Natural killer cell (primary cell): ENCODE results near the gene DIP2C. TPM values are rescaled to one million over a fixed set of nuclear protein-coding genes. Genes with fewer than 3 reads are reported as not detected.

Source experiments
- ATAC-seq, 3 donors: fragments of 150-1000 bp in 2 of 3; fragments of 200-7000 bp in 1 of 3; cut with Tn5 transposase; 1 replicate in 1 of 3; 2 replicates in 2 of 3; pipeline ENCODE4 v1.10.0; 2021; ENCODE audit warnings: mild to moderate bottlenecking in 2 of 3, moderate library complexity in 2 of 3
- DNase-seq, 2 donors: peaks; one replicate each; pipeline versions ENCODE4 v3.0.0 to v3.0.0-alpha.2; 2013 to 2021; ENCODE audit warnings: mixed read lengths in 1 of 2
- H3K27ac ChIP-seq: one replicate; pipeline ENCODE4 v1.5.1; 2013; ENCODE audit warnings: mild to moderate bottlenecking, low read length
- H3K27me3 ChIP-seq: one replicate; pipeline ENCODE4 v1.6.1; 2013; ENCODE audit warnings: low read length; ENCODE audit not compliant: control insufficient read depth, insufficient read depth
- H3K36me3 ChIP-seq: one replicate; pipeline ENCODE4 v1.6.1; 2013; ENCODE audit warnings: low read length; ENCODE audit not compliant: control insufficient read depth, insufficient read depth
- H3K4me1 ChIP-seq: one replicate; pipeline ENCODE4 v1.6.1; 2013; ENCODE audit warnings: low read length; ENCODE audit not compliant: control insufficient read depth, insufficient read depth
- H3K4me3 ChIP-seq: one replicate; pipeline ENCODE4 v1.5.1; 2013; ENCODE audit warnings: low read length
- H3K9me3 ChIP-seq: one replicate; pipeline ENCODE4 v1.6.1; 2013; ENCODE audit warnings: low read length; ENCODE audit not compliant: control insufficient read depth, insufficient read depth
- H3K27ac Mint-ChIP-seq, 2 donors: one replicate each; pipeline ENCODE4 v1.8.0; 2022; ENCODE audit warnings: mild to moderate bottlenecking in 2 of 2, mixed read lengths in 2 of 2, moderate library complexity in 1 of 2
- H3K27me3 Mint-ChIP-seq, 2 donors: one replicate each; pipeline ENCODE4 v1.8.0; 2022; ENCODE audit warnings: low read depth in 2 of 2, mixed read lengths in 2 of 2
- H3K36me3 Mint-ChIP-seq: one replicate; pipeline ENCODE4 v1.8.0; 2022; ENCODE audit warnings: mixed read lengths
- H3K4me1 Mint-ChIP-seq, 2 donors: one replicate each; pipeline ENCODE4 v1.8.0; 2022; ENCODE audit warnings: mixed read lengths in 2 of 2
- H3K4me3 Mint-ChIP-seq: one replicate; pipeline ENCODE4 v1.8.0; 2022; ENCODE audit warnings: mild to moderate bottlenecking, moderate library complexity, mixed read lengths
- H3K9me3 Mint-ChIP-seq, 2 donors: one replicate each; pipeline ENCODE4 v1.8.0; 2022; ENCODE audit warnings: mixed read lengths in 2 of 2
- CTCF ChIP-seq: fragments of 200-600 bp; IDR thresholded peaks from one replicate; pipeline ENCODE4 v1.8.0; 2022; ENCODE audit warnings: antibody characterized with exemption
- WGBS: methylation state at CpG from one replicate; pipeline ENCODE4 v1.1.7; 2013; ENCODE audit warnings: missing lambda C conversion rate; ENCODE audit not compliant: insufficient coverage; 5-methylcytosine and 5-hydroxymethylcytosine counted together
- intact Hi-C: fragments of 100-400 bp; cut with micrococcal nuclease; formaldehyde crosslinking; loops from one replicate; pipeline ENCODE4 v1.14.2; 2022
- total RNA-seq, 4 donors: library from RNA; stranded (reverse); fragments of 120-200 nt in 1 of 4; gene quantifications; one replicate each; pipeline versions ENCODE4 v1.2.3 to v1.2.4, GENCODE V29; 2013 to 2022

Gene DIP2C
- total RNA-seq, 3 donors from 2014 or later (not counting 1 experiment from before 2014, with no cell fraction given), result 1.5 to 5.8 (median 3.8) TPM

GRCh38 chr10:423178-423577, 266.3 kb downstream of the DIP2C start:
- Histone ChIP-seq H3K36me3 (no peaks in the 10 kb centered on the region), H3K27me3 (no peaks in the 10 kb centered on the region), H3K27ac (no peak overlapping the region), H3K4me3 (no peak overlapping the region), H3K9me3 (no peaks in the 10 kb centered on the region), H3K4me1 (no peaks in the 10 kb centered on the region)
- 84% methylated on average over 7 of the region's 7 CpGs for WGBS
- no peaks in the 10 kb centered on the region for H3K4me1 Mint-ChIP-seq
- no peak overlapping the region for H3K4me3 Mint-ChIP-seq
- ATAC-seq (no peak), DNase-seq (no peak)
- intact Hi-C loops, result no loop called here
- H3K27me3 Mint-ChIP-seq, result peaks cover 4 to 18% of the 10 kb centered on the region in 2 donors
- no peaks in the 10 kb centered on the region for H3K36me3 Mint-ChIP-seq
- H3K27ac Mint-ChIP-seq, result no peak overlapping the region
- no peak for TF ChIP-seq CTCF
- no peaks in the 10 kb centered on the region for H3K9me3 Mint-ChIP-seq

- DNase-seq (no peak), ATAC-seq (no peak)
- 86% methylated on average over 14 of the region's 14 CpGs for WGBS
- H3K4me3 Mint-ChIP-seq, result no peak overlapping the region
- H3K36me3 ChIP-seq, result no peaks in the 10 kb centered on the region
- peaks cover 4 to 17% of the 10 kb centered on the region in 2 donors for H3K27me3 Mint-ChIP-seq
- H3K9me3 ChIP-seq, result no peaks in the 10 kb centered on the region
- no peak overlapping the region for H3K27ac Mint-ChIP-seq
- intact Hi-C loops, result no loop called here
- no peaks in the 10 kb centered on the region for H3K9me3 Mint-ChIP-seq
- H3K4me1 ChIP-seq, result no peaks in the 10 kb centered on the region
- no peak overlapping the region for H3K27ac ChIP-seq
- H3K4me3 ChIP-seq, result no peak overlapping the region
- no peaks in the 10 kb centered on the region for H3K4me1 Mint-ChIP-seq
- no peaks in the 10 kb centered on the region for H3K36me3 Mint-ChIP-seq
- no peaks in the 10 kb centered on the region for H3K27me3 ChIP-seq
- TF ChIP-seq CTCF, result no peak
These were observed 266.8 kb downstream of the DIP2C start for GRCh38 chr10:422675-423074.

- 72% methylated on average over 11 of the region's 11 CpGs for WGBS
- H3K27me3 Mint-ChIP-seq, result peaks cover 3 to 13% of the 10 kb centered on the region in 2 donors
- H3K4me1 Mint-ChIP-seq, result no peaks in the 10 kb centered on the region
- intact Hi-C loops, result no loop called here
- H3K4me3 Mint-ChIP-seq, result no peak overlapping the region
- Histone ChIP-seq H3K4me1 (no peaks in the 10 kb centered on the region), H3K4me3 (no peak overlapping the region), H3K9me3 (no peaks in the 10 kb centered on the region), H3K36me3 (no peaks in the 10 kb centered on the region), H3K27ac (no peak overlapping the region), H3K27me3 (no peaks in the 10 kb centered on the region)
- H3K9me3 Mint-ChIP-seq, result no peaks in the 10 kb centered on the region
- no peak overlapping the region for H3K27ac Mint-ChIP-seq
- no peak for TF ChIP-seq CTCF
- DNase-seq (no peak), ATAC-seq (no peak)
- no peaks in the 10 kb centered on the region for H3K36me3 Mint-ChIP-seq
These were observed 267.2 kb downstream of the DIP2C start for GRCh38 chr10:422241-422640.

GRCh38 chr10:421170-421569, 268.3 kb downstream of the DIP2C start:
- no peaks in the 10 kb centered on the region for H3K4me1 ChIP-seq
- Mint-ChIP-seq H3K9me3 (no peaks in the 10 kb centered on the region), H3K27me3 (peaks cover 0 to 2% of the 10 kb centered on the region in 2 donors), H3K4me1 (no peaks in the 10 kb centered on the region), H3K27ac (no peak overlapping the region), H3K4me3 (no peak overlapping the region), H3K36me3 (no peaks in the 10 kb centered on the region)
- H3K27ac ChIP-seq, result no peak overlapping the region
- no peaks in the 10 kb centered on the region for H3K36me3 ChIP-seq
- intact Hi-C loops, result no loop called here
- DNase-seq (no peak), ATAC-seq (no peak)
- H3K4me3 ChIP-seq, result no peak overlapping the region
- 85% methylated on average over 8 of the region's 8 CpGs for WGBS
- H3K27me3 ChIP-seq, result no peaks in the 10 kb centered on the region
- H3K9me3 ChIP-seq, result no peaks in the 10 kb centered on the region
- no peak for TF ChIP-seq CTCF
